Activated CD4-positive, alpha-beta T cell treated with anti-CD3 and anti-CD28 coated beads, Interleukin-2, amount 50 U/mL, for 16 hours (primary cell): ENCODE data around the gene ARSG.
"Not testable (repeated sequence)": the region's sequence is repeated elsewhere in the genome, so short reads cannot be mapped to it uniquely, and the experiment has no call there.

Experiments used
- DNase-seq: peaks from one replicate; pipeline ENCODE4 v3.0.0-alpha.2; 2020

Gene ARSG

GRCh38 chr17:68308486-68308885 is 17.2 kb downstream of the ARSG start:
- DNase-seq, result not testable (repeated sequence)

- not testable (repeated sequence) for DNase-seq
Observed at GRCh38 chr17:68309066-68309670, 17.9 kb downstream of the ARSG start.

DNA sequence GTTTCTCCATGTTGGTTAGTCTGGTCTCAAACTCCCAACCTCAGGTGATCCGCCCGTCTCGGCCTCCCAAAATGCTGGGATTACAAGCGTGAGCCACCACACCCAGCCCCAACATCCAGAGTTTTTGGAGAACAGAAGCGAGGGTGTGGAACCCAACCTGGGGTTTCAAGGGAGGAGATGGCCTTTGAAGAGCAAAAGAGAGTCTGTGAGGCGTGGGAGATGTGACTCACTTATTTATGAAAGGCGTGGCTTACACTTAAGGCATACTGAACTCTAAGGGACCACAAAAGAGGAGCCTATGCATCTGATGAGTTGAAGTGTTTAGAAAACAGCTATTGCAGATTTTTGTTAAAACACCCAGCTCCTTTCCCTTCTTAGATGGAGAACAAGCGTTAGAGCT is 18.9 kb downstream of the ARSG start:
- DNase-seq, result no peak

- DNase-seq, result no peak
Observed at GRCh38 chr17:68314916-68315535, 23.7 kb downstream of the ARSG start.

DNA sequence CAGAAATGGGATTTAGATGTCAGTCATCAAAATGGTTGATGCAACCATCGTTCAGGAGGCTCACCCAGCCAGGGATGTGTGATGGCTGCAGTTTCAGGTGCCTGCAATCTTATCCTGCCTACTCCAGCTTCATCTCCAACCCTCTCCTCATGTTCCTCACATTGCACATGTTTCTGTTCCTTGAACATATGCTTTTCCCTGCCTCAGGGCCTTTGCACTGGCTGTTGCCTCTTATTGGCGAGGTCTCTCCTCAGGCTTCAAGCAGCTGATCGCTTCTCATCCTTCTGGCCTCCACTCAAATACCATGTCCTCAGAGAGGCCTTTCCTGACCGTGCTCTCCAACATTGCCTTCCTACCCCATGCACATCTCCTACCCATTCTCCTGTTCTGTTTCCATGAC is 24.6 kb downstream of the ARSG start:
- DNase-seq, result no peak

- no peak for DNase-seq
Observed at GRCh38 chr17:68317458-68317857, 26.2 kb downstream of the ARSG start.

DNA sequence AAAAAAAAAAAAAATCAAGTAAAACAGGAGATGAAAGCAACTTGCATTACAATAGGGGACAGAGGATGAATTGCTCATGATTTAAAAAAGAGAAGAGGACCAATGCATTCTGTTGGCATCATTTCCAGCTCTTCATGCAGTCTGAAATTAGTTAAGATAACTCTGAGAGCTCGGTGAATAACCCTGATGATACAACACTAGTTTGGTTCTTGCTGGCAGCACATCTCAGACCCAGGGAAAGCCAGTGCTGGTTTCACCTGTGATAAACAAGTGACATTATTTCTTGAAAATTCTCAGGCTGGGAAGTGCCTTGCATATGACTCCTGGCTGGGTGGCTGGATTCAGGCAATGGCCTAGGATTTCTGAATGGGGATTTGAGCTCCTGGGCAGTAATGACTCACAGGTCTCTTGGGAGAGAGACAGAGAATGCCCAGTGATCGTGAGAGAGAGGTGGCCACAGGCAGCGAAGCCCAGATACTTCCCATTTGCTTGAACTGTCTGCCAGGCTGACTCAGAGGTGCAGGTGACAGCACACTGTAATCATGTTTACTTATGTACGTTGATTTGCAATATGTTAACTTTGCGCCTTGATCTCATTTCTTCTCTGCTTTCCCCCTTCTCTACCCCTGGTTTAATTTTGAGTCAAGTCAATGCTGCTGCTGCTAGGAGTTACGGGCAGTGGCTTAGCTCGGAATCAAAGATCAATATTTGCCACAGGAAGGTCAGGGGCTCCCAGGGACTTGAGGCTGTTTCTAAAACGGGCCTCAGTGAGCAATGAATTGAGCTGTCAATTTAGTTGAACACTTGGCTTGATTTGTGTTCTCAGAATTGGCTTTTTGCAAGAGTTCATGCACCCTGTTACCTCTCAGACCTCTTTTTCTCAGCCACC is 27.1 kb downstream of the ARSG start:
- DNase-seq, result no peak

DNA sequence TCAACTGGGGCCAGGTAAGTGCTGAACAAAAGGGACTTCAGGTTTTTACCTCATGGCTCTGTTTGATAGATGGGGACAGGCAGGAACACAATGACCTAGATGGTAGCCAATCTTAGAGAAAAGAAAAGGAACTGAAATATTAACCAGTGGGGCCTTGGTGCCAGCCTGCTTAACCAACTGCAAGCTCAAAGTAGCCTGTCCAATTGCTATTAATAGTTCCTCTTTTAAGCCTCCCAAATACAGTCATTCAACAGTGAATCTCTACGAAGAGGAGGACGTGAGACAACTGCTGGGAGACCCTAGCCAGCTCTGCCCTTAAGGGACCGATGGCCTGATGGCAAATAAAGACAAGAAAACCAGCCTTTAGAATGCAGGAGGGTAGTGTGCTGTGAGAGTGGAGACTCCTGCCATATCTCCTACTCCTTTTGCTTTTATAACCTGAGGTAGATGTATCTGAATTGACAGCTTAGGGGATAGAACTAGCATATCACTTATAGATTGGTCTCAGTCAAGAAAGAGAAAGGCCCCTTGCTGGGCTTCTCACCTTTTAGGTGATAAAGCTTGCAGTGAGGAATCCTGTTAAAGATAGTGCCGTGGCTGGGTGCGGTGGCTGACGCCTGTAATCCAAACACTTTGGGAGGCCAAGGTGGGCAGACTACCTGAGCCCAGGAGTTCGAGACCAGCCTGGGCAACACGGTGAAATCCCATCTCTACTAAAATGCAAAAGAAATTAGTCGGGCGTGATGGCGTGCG is 28.3 kb downstream of the ARSG start:
- DNase-seq, result no peak

DNA sequence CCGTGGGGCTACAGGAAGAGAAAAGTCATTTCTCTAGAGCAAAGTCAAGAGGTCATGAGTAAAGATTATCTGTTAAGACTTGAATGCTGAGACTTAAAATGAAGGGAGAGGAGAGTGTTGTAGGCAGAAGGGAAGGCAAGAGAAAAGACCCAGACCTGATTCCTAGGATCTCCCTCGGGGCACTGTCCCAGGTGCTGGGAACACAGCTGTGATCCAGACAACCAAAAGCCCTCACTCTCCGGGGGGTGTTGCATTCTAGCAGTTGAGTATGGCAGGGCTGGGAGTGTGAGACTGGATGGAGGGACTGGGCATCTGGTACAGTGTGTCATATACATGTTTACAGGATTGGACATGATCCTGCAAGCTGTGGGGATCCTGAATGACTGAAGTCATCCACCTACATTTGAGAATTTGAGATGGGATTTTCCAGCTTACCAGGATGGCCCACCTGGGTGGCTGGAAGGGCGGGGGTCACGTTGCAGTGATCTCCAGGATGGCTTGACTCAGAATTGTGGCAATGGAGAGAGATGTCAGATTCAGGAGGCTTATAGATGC is 29.1 kb downstream of the ARSG start:
- no peak for DNase-seq

DNA sequence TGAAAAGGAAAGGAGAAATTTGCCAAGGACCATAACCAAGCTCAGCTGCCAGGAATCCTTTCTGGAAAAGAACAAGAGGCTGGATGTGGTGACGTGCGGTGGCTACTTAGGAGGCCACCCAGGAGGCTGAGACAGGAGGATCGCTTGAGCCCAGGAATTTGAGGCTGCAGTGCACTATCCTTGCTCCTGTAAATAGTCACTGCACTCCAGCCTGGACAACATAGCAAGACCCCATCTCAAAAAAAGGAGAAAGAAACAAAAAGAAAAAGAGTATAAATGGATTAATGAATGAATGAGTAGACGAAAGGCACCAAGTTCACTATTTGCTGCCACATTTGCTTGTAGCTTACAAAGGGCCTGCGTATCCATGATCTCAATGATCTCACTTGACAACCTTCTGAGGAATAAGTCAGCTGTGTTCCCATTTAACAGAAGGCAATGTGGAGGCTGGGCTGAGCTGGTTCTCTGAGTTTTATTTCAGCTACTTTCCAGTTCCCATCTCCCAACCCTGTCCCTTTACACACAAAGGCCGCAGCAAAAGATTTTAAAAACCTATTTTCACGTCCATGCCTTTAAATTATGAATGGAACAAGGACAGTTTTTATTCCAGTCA is 29.8 kb downstream of the ARSG start:
- DNase-seq, result no peak

- DNase-seq, result no peak
Observed at GRCh38 chr17:68321556-68321954, 30.3 kb downstream of the ARSG start.

- DNase-seq, result no peak
Observed at GRCh38 chr17:68322630-68323029, 31.3 kb downstream of the ARSG start.

DNA sequence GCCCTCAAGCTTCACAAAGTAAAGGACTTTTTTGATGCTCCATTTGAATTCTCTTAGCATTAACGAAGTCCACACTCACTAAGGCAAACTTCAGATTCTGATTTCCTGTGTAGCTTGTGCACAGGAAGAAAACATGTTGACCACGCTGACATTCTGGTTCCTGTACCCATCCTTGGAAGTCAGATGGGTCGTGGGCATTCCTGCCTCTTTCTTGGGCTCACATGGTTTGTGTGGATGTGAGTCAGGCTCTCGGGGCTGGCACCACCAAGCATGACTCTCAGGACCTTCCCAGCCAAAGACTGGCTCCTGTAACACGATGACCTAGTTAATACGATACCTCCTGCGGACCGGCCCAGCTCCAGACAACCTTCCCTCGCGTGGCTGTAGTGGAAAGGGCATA is 32.8 kb downstream of the ARSG start:
- no peak for DNase-seq

GRCh38 chr17:68324654-68325336 is 33.5 kb downstream of the ARSG start:
- no peak for DNase-seq

DNA sequence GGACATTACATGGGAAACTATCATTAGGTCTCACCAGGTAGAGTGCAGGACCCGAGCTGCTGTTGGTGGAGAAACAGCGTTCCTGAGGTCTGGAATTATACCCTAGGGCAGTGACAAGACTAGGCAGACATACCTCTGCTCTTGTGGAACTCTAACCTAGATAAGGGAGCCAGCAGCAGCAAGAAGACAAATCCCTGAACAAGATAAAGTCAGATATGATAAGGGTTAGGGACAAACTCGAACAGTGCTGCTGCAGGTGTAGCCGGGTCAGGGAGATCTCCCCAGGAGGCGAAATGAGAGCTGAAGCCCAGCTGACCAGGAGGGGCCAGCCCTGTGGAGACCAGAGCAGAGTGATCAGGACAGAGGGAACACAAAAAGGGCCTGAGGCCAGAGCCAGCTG is 34.7 kb downstream of the ARSG start:
- DNase-seq, result no peak

DNA sequence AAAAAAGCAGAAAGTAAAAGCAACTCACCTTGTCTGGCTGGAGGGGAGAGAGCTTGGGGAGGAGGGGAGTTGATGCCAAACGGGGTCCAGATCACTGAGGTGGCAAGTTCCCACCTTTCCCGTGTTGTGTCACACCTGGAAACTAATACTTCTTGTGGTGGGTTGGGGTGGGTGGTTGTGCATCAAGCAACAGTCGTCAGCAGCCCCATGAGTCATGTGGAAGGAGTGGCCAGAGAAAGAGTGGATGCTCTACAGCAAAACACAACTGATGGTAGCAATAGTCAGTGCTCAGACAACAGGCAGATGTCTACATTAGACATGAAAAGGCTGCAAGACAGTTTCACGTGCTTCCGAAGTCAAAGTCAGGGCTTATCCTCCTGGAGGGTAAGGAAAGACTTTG is 35.4 kb downstream of the ARSG start:
- no peak for DNase-seq

GRCh38 chr17:68327823-68328557 is 36.7 kb downstream of the ARSG start:
- DNase-seq, result no peak

DNA sequence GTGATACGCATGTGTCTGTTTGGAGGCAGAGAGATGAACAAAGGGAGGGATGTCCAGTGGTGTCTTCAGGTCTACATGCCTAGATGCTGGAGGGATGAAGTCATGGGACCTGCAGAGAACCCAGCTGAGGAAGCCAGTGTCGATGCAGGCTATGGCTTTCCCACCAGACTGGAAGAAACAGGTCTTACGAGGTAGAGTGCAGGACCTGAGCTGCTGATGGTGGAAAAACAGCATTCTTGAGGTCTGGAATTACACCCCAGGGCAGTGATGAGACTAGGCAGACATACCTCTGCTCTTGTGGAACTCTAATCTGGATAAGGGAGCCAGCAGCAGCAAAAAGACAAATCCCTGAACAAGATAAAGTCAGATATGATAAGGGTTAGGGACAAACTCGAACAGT is 37.4 kb downstream of the ARSG start:
- no peak for DNase-seq

DNA sequence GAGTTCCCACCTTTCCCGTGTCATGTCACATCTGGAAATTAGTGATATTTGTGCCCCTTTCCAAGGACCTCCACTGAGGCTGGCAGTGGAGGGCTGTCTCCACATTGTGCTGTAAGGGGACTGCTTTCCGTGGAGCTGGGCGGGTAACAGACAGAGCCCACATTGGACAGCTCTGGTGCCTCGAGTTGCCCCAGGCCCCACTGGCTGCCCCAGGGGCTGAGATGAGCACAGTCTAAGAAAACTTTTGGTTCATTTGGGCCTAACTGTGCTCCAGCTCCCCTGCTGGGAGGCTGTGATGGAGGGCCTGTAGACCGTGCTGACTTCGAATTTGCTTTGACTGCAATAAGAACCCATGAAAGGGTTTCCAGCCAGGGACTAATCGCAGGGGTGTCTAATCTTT is 38.0 kb downstream of the ARSG start:
- no peak for DNase-seq

DNA sequence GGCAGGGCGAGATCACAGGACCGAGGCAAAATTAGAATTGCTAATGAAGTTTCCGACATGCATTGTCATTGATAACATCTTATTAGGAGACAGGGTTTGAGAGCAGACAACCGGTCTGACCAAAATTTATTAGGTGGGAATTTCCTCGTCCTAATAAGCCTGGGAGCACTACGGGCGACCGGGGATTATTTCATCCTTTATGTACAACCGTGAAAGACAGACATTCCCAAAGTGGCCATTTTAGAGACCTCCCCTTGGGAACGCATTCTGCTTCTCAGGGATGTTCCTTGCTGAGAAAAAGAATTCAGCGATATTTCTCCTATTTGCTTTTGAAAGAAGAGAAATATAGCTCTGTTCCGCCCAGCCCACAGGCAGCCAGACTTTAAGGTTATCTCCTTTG is 40.6 kb downstream of the ARSG start:
- not testable (repeated sequence) for DNase-seq

GRCh38 chr17:68334393-68334792 is 43.1 kb downstream of the ARSG start:
- DNase-seq, result no peak
